ENCODE results near the gene H2AZ2. TPM values are rescaled to one million over a fixed set of nuclear protein-coding genes. Genes with fewer than 3 reads are reported as not detected.
"Not testable (repeated sequence)": the region's sequence is repeated elsewhere in the genome, so short reads cannot be mapped to it uniquely, and the experiment has no call there.

Gene H2AZ2
- total and polyA plus RNA-seq, 8 donors = 37.8 to 83.0 (median 56.0) TPM

- H3K4me1 ChIP-seq = peaks cover 0 to 22% (median 17%) of the 10 kb centered on the region in 3 donors
- ATAC-seq = no peak
- no peak overlapping the region for H3K4me3 ChIP-seq
- no peak overlapping the region for H3K27ac ChIP-seq
- H3K36me3 ChIP-seq = no peaks in the 10 kb centered on the region
- intact Hi-C loops (cut with DNase I) = no loop called here
- no peak for FAIRE-seq
- 72 to 74% methylated on average over 10 of the region's 10 CpGs for WGBS, 2 donors
- TF ChIP-seq CTCF (IDR thresholded peaks at IDR 0.05) = no peak
- H3K9me3 ChIP-seq = no peaks in the 10 kb centered on the region
- no peak for DNase-seq
- no peaks in the 10 kb centered on the region for H3K27me3 ChIP-seq
Observed at GRCh38 chr7:44849259-44849884, 1.5 kb upstream of the H2AZ2 start.

GRCh38 chr7:44847509-44847919 is 373 bp downstream of the H2AZ2 start:
- TF ChIP-seq CTCF (IDR thresholded peaks at IDR 0.05) = peak; percentile 67 to 83 (median 76)
- Histone ChIP-seq H3K4me1 (peaks cover 0 to 22% (median 17%) of the 10 kb centered on the region in 3 donors), H3K36me3 (peaks cover 0 to 3% (median 0%) of the 10 kb centered on the region in 3 donors), H3K4me3 (peak overlapping the region; percentile 65 to 77 (median 71)), H3K27ac (peak overlapping the region; percentile 87 to 99 (median 96)), H3K9me3 (no peaks in the 10 kb centered on the region), H3K27me3 (no peaks in the 10 kb centered on the region)
- FAIRE-seq = no peak
- ATAC-seq = peak; percentile 72 to 81 (median 76)
- 0% methylated on average over 28 to 36 of the region's 36 CpGs for WGBS, 2 donors
- intact Hi-C loops (cut with DNase I) = no loop called here
- peak; percentile 79 to 92 (median 88) for DNase-seq

GRCh38 chr7:44846816-44847508 is 925 bp downstream of the H2AZ2 start:
- no peaks in the 10 kb centered on the region for H3K9me3 ChIP-seq
- no peak for ATAC-seq
- WGBS, 2 donors = 0% methylated on average over 12 of the region's 12 CpGs
- no peak for FAIRE-seq
- peaks cover 0 to 5% (median 0%) of the 10 kb centered on the region in 3 donors for H3K36me3 ChIP-seq
- H3K27ac ChIP-seq = peak overlapping the region; percentile 87 to 99 (median 96)
- no peak for DNase-seq
- H3K4me3 ChIP-seq = peak overlapping the region; percentile 65 to 77 (median 71)
- no peak for TF ChIP-seq CTCF (IDR thresholded peaks at IDR 0.05)
- no peaks in the 10 kb centered on the region for H3K27me3 ChIP-seq
- intact Hi-C loops (cut with DNase I) = no loop called here
- peaks cover 0 to 27% (median 17%) of the 10 kb centered on the region in 3 donors for H3K4me1 ChIP-seq

- 32 to 38% methylated on average over 11 of the region's 11 CpGs for WGBS, 2 donors
- H3K27me3 ChIP-seq; FAIRE-seq; DNase-seq; H3K9me3 ChIP-seq; intact Hi-C loops (cut with DNase I); ATAC-seq; H3K36me3 ChIP-seq: not testable (repeated sequence)
- Histone ChIP-seq H3K4me3 (peak overlapping the region in 3 of 4 donors; percentile 65 to 77 (median 73)), H3K27ac (peak overlapping the region in 3 of 4 donors; percentile 87 to 97 (median 96)), H3K4me1 (peaks cover 0 to 28% (median 17%) of the 10 kb centered on the region in 3 donors)
Observed at GRCh38 chr7:44846390-44846789, 1.5 kb downstream of the H2AZ2 start.

- Histone ChIP-seq H3K4me1 (peaks cover 0 to 31% (median 17%) of the 10 kb centered on the region in 3 donors), H3K27ac (peak overlapping the region in 1 of 4 donors; percentile 22), H3K4me3 (no peak overlapping the region), H3K36me3 (peaks cover 0 to 10% (median 0%) of the 10 kb centered on the region in 3 donors), H3K9me3 (no peaks in the 10 kb centered on the region), H3K27me3 (no peaks in the 10 kb centered on the region)
- DNase-seq (no peak), ATAC-seq (no peak), FAIRE-seq (no peak)
- intact Hi-C loops (cut with DNase I) = no loop called here
- TF ChIP-seq CTCF (IDR thresholded peaks at IDR 0.05) = no peak
Observed at GRCh38 chr7:44845451-44845850, 2.4 kb downstream of the H2AZ2 start.

GRCh38 chr7:44843440-44843839 is 4.4 kb downstream of the H2AZ2 start:
- not testable (repeated sequence) for H3K9me3 ChIP-seq, FAIRE-seq, H3K4me3 ChIP-seq, H3K27ac ChIP-seq, H3K27me3 ChIP-seq, ATAC-seq, DNase-seq
- peaks cover 0 to 26% (median 17%) of the 10 kb centered on the region in 3 donors for H3K4me1 ChIP-seq
- H3K36me3 ChIP-seq = peaks cover 0 to 18% (median 0%) of the 10 kb centered on the region in 3 donors
- WGBS, 2 donors = 92 to 94% methylated on average over 5 of the region's 5 CpGs
- intact Hi-C loops (cut with DNase I) = loop anchor here in 1 of 3 donors (5.0 kb wide), 1 partner anchor 251 kb away; no protein-coding TSS in a partner anchor

- WGBS, 2 donors = 85 to 87% methylated on average over 8 of the region's 8 CpGs
- not testable (repeated sequence) for ATAC-seq, H3K27ac ChIP-seq, H3K27me3 ChIP-seq, H3K9me3 ChIP-seq, DNase-seq, H3K4me3 ChIP-seq, FAIRE-seq
- H3K36me3 ChIP-seq = peaks cover 0 to 20% (median 0%) of the 10 kb centered on the region in 3 donors
- intact Hi-C loops (cut with DNase I) = loop anchor here in 1 of 3 donors (5.0 kb wide), 1 partner anchor 250 kb away; no protein-coding TSS in a partner anchor
- peaks cover 0 to 26% (median 17%) of the 10 kb centered on the region in 3 donors for H3K4me1 ChIP-seq
Observed at GRCh38 chr7:44842675-44843074, 5.2 kb downstream of the H2AZ2 start.

All from pancreas (tissue), 10 donors.